NCI-H69 (cell line): ENCODE data around the gene LCP1.
"Not testable (repeated sequence)": the region's sequence is repeated elsewhere in the genome, so short reads cannot be mapped to it uniquely, and the experiment has no call there.

Experiments
- DNase-seq: peaks from one replicate; lab custom pipeline; 2025; lab: John Stamatoyannopoulos, UW

LCP1 gene, protein sequence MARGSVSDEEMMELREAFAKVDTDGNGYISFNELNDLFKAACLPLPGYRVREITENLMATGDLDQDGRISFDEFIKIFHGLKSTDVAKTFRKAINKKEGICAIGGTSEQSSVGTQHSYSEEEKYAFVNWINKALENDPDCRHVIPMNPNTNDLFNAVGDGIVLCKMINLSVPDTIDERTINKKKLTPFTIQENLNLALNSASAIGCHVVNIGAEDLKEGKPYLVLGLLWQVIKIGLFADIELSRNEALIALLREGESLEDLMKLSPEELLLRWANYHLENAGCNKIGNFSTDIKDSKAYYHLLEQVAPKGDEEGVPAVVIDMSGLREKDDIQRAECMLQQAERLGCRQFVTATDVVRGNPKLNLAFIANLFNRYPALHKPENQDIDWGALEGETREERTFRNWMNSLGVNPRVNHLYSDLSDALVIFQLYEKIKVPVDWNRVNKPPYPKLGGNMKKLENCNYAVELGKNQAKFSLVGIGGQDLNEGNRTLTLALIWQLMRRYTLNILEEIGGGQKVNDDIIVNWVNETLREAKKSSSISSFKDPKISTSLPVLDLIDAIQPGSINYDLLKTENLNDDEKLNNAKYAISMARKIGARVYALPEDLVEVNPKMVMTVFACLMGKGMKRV

DNA sequence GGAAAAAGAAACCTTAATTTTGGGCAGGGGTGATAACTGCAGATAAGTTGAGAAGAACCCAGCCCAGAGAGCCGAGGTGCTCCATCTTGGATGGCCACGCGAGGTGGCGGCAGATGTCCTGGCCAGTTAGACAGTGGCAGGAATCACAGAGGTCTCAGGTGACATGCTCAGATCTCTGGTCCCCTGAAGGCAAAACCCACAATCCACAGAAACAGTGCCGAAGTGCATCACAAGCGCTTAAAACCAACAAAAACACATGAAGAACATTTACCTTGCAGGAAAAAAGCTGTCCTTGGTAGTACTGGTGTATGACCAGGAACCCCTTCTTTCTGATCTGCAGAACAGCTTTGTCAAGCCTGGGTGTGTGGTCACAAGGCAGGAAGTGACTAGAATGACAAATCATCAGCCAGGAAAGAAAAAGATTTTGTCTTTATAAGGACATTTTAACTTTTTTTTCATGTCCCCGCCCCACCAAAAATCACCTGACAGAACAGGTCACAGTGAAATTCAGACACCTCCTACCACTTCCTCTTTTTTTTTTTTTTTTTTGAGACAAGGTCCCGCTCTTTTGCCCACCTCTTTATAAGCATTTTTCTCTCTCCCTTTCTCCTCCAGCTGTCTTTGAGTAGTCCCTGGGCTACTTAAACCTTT lies at the start of gene LCP1:
Gene LCP1, minus strand, starts transcription at position 338 of the 651 bp plus-strand sequence. CDS start 22,515 bp downstream, outside the sequence.
- peak; percentile 7 for DNase-seq

DNA sequence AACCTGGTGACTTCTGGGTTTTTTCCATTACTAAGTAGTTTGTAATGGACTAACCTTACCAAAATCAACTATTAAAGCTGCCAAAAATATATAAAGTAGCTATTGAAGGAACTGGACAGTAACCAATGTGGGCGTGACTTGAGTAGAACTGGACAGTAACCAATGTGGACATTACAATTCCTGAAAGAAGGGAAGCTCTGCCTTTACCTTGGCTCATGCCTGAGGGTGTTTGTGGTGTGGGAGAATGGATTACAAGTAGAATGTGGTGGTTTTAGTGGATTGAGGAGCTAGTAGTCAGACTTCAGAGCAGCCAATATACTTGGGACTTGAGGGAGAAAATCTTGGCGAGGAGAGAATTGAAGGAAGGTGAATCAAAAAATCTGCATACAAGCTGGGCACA lies 47.3 kb upstream of the LCP1 start:
- DNase-seq = no peak

DNA sequence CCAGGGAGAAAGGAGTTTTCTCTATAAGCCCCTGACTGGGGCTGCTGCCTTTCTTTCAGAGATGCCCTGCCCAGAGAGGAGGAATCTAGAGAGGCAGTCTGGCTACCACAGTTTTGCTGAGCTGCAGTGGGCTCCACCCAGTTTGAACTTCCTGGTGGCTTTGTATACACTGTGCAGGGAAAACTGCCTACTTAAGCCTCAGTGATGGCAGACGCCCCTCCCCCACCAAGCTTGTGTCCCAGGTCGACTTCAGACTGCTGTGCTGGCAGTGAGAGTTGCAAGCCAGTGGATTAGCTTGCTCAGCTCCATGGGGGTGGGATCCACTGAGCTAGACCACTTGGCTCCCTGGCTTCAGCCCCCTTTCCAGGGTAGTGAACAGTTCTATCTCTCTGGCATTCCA lies 38.3 kb upstream of the LCP1 start:
- not testable (repeated sequence) for DNase-seq

DNA sequence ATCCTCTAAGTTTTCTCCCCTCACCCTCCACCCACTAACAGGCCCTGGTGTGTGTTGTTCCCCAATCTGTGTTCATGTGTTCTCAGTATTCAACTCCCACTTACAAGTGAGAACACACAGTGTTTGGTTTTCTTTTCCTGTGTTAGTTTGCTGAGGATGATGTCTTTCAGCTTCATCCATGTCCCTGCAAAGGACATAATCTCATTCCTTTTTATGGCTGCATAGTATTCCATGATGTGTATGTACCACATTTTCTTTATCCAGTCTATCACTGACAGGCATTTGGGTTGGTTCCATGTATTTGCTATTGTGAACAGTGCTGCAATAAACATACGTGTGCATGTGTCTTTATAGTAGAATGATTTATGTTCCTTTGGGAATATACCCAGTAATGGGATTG lies 32.8 kb upstream of the LCP1 start:
- DNase-seq = not testable (repeated sequence)

DNA sequence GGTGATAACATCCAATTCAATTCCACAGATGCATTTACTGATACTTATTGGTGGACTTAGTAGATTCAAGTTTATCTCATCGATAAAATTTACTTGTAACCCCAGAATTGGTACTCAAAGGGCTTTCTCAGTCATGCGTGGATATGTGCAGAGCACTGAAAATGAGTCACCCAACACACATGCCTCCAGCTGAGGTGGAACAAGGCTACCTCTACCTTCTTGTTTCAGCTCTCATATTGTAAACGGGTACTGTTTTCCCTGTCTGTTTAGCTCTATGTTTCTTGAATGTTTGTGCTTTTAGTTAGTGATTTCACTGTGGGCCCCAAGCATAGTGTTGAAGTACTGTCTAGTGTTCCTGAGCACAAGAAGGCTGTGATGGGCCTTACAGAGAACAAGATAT lies 31.3 kb upstream of the LCP1 start:
- no peak for DNase-seq

DNA sequence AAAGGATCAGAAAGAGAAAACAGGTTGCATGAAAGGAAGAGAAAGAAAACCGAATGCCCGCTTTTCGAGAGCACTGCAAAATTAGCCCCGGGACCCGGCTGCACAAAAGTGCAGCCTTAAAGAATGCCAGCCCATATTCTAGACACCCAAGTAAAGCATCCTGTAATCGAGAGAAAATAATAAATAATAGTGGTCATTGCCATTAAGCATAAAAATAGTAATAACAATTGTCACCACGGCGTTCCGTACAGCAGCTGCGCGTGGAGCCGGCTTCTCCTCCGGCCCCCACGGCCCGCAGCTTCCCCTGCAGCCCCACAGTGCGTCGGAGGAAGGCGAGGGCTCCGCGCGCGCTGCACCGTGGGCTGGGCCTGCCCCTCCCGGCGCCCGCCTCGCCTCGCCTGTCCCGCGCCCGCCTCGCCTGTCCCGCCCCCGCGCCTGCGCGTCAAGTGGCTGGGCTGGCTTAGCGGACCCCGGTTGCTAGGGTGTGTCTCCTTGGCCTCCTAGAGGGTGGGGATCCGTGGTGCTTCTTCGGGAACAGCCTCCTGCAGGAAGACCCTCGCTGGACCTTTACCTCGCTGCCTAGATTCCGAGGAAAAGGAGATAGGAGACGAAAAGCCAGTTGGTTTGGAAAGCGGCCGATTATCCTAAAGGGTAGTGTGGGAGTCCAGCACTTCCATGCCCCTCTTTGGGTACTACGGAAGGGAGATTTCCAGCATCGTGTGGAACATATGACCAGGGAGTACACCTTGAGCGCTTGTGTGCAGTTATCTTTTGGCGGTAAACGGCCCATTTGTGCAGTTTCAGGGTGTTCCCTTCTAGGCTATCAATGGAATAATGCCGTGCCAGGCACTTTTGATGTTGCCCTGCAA lies 29.7 kb upstream of the LCP1 start, which contains the start of gene LRRC63:
Gene LRRC63, plus strand, starts transcription at position 446 of the 869 bp plus-strand sequence. CDS start 1,107 bp downstream, outside the sequence.
- DNase-seq = peak; percentile 57

DNA sequence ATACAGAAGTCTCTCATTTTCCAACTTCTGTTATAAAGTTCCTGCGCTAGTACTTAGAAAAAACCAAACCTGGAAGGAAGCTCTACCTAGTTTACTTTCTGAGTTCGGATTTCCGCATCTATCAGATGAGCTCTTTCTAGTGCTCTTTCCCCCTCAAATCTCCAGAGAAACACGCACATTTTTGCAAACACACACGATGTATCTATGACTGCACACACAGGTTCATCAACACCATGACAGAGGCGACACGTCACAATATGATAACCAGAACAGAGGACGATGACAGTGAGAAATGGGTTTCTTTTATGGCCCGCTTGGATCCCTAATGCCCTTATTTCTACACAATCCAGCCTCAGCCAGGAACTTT lies 29.1 kb upstream of the LCP1 start:
- no peak for DNase-seq

DNA sequence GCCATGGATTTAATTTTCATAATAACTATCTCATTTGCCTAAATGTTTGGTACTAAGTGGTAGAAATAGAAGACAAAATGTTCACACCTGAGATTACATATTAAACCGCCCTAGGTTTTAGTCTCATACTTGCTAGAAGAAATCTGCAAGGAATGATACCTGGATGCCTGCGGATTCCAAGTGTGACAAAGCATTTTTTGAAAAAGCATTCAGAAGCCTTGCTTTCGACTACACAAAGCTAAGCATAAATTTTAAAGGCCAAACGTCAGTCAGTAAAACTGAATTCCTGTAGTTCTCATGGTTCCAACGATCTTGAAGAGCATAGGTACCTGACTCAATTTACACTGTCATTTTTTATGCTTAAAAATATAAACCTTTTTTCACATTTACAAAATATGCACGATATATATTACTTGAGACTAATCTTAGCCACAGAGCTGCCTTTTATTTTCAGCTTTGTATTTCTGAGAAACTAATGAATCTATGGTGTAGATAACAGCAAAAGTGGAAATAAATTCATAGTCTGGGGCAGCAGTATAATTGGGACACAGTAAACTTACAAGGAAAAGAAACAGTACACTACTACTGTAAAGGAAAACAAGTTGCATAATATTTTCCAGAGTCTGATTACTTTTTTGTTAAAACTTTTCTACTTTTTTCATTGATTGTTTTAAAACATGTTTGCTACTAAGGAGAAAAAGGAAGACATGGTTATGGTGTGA lies 28.5 kb upstream of the LCP1 start:
- DNase-seq = no peak

DNA sequence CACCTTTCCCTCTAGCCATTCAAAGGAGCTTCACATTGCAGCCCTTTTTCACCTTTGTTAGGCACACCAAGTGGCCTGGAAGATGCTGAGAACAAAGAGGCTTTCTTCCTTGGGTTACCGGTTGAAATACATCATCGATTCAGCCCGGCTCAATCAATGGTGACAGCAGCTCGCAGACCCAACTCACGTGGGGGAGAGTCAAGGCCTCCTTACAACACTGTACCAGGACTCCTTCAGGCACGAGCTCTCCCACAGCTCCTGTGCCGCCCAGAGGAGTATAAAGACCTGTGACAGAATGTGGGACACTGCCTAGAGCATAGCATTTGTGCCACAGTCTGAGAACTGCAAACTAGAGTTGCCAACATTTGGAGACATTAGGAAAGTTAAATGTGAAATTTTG lies 25.9 kb upstream of the LCP1 start:
- no peak for DNase-seq

DNA sequence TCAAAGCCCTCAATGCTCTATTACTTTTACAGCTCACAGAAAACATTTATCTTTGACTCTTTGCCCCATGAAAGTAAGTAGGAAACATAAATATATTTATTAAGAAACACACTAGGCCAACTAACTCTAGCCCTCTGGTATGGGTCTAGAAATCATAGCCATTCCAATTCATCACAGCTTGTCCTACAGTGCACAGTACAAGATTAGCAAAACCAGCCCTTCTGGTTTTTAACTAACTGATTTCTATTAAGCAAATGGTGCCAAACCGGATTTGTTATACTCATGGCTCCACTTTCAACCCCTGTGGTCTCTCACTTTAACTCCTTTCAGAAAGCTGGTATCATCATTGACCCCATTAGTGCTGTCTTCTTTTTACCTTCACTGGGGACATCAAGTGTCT lies 24.2 kb upstream of the LCP1 start:
- DNase-seq = no peak

DNA sequence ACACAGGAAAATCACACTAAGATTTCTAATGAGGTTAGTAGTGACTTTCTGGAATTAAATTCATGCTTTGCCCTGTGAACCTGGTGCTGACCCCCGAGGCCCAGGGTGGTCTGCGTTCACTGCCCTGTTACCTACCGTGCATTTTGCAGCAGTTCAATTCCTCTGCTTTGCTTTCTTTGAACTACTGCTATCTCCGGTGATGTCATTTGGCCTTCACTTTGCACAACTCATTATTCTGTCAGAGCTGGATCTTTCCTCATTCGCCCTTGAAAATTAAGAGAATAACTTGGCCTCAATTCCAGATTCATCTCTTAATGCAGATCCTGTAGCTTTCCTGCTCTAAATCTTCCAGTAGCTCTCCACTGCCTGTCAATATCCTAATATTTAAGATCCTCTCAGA lies 21.0 kb upstream of the LCP1 start:
- DNase-seq = no peak

DNA sequence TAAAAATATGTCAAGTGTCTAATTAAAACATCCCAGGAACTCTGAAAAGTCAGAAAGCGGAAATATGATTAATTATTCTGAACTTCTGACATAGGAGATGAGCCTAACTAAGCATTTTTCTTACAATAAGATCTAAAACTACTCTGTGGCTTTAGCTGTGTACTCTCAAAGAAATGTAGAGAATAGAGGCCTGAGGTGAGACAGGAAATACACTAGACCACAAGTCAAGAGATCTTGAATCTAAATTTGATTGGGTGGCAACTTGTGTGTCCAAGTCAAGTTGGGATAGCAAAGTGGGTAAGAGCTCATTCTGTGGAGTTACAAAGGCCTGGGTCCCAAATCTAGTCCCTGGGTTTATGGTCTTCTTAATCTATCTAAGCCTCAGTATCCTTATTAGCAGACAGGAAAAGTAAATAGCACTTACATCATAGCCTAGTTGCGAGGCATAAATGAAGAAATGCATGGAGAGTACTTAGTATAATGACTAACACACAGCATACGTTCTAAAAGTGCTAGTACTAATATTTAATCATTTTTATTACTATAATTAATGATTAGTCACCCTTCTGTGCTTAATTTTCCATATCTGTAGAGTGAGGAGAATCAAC lies 20.3 kb upstream of the LCP1 start:
- no peak for DNase-seq

DNA sequence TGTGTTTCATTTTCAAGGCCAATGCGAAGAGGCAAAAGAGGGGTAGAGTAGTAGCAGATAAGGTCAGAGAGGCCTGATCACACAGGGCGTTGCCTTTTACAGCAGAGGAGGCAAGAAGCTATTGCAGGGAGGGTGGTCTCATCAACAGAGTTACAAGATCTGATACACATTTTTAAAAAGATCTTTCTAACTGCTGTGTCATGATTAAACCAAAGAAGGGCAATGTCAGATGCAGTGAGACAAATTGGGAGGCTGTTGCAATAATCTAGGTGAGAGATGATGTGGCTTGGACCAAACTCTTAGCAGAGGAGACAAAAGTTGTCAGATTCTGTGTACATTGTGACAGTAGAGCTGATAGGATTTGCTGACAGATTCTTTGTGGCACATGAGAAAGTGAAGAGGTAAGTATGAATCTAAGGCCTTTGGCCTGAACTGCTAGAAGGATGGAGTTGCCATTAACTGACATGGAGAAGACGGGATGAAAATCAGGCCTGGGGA lies 16.8 kb upstream of the LCP1 start:
- DNase-seq = no peak

DNA sequence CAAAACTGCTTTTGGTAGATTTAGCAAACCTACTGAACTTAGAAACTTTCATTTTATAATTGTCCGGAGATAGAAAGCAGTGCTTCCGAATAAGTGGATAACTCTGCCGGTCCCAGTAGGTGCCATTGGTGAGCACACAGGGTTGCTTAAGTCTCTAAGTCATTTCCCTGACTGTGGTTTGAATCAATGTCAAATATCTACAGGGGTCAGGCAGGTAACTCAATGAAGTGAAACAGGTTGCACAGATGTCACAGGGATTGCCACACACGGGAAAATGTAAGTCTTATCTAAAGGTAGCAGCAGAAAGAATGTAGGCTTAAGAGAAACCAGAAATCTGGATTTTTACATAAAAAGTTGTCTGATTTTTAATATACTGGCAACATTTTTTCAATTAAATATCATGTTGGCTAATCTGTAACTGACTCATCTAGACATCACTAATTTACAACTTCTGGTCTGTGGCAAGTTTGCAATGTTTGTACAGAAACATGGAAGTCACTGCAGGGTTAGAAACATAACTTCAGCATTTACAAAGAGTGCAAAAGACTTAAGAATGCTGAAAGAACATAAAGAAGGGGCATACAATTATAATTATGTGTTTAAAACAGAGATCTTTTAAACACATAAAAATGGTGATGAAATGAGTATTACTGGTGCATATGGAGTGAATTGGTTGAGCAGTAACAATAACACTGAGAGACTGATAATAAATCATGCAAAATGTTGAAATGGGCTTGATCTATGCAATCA lies 15.5 kb upstream of the LCP1 start:
- no peak for DNase-seq

DNA sequence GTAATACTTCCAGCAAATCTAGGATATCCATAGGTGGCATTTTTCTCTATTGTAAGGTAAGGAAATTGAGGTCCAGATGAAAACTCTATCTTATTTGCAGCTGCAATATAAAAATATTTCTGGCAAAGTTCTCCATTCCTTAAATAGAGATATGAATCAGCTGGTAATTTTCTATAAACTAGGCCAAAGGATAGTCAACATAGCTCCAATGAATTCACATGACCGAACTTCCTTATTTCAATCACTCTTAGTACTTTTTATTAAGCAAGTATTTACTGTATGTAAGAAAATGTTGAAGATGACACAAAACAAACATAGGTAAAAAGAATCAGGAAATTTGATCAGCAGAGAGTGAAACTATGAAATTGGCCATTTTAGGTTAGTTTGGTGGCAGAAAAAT lies 13.0 kb upstream of the LCP1 start:
- no peak for DNase-seq

DNA sequence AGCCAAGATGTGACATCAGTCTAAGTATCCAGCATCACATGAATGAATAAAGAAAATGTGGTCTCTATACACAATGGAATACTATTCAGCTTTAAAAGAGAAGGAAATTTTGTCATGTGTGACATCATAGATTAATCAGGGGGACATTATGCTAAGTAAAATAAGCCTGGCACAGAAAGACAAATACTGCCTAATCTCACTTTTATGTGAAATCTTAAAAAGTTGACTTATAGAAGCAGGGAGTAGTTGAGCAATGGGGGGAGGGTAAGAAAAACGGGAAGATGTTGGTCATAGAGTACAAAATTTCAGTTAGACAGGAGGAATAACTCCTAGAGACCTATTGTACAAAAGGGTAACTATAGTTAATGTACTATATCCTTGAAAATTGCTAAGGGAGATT lies 10.4 kb upstream of the LCP1 start:
- no peak for DNase-seq

DNA sequence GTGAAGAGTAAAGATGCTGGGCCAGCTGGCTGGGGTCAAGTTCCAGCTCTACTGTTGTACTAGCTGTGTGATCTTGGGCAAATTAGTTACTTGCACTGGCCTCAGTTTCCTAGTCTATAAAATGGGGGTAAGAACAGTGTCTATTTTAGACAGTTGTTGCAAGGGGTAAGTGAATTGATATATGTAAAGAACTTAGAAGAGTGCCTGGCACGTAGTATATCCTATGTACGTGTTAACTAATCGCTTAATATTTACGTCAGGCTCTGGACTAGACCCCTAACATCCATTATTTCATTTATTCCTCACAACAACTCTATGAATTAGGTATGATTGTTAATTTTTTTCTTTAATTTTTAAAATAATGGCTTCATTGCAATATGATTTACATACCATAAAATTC lies 3.7 kb upstream of the LCP1 start:
- no peak for DNase-seq

DNA sequence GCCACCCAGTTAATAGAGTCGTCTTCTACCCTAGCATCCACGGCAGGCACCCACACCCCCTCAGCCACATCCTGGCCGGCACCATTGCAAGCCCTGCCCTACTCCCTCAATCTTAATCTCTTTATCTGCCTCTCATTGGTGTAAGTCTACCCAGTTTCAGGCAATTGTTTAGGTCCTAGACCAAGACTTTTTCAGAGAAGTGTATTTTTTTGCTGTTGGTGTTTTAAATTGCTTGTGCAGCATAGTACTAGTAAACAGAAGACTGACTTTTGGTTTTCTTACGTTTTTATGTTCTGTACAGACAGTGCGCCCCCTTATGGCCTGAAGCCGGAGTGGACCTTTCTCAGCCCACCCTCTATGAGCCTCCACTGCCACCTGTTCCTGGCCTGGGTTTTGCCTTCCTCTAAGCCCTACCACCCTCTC lies 2.3 kb upstream of the LCP1 start:
- peak; percentile 19 for DNase-seq

DNA sequence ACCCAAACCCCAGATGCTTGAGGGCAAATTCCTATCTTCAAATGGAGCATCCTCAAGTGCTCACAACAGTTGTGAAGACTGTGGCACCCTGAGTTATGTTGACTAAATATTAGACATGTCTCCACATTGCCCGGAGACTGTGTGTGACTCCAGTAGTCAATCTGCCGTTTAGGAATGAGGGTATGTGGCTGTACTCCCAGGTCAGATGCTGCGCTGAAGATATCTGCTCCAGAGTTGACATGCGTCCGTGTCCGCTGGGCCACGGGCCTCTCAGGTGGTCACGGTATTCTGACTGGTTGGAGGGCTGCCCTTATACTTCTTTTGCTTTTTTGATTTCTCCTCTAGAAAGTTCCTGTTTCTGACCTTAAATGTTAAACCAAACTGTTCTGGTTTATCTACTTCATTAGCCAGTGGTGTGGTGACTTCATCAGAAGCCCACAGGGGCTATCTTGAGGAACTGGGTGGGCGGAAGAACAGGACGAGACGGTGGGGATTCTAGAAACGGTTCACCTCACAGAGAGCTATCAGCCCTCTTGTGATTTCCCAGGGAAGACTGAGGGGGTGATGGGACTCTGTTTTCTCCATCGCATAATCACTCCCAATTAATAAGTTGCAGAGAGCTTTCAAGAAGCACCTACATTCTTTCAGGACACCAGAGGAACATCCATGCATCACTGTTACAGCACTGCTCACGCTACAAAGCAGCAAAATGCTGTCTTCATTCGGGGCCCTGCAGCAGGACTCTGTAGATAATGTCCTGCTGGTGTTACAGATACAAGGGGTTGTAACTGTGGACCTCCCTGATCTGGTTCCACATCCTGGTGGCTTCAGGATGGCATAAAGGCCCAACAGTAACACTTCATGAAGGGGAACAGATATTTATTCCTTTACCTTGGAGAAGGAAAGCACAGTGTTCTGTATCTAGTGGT lies 1.3 kb upstream of the LCP1 start:
- DNase-seq = no peak
